Fibroblast of villous mesenchyme (primary cell): ENCODE data around the gene ADGRL2. TPM values are rescaled to one million over a fixed set of nuclear protein-coding genes. Genes with fewer than 3 reads are reported as not detected.

Experiments
- DNase-seq: peaks from one replicate; pipeline ENCODE4 v3.0.0-alpha.2; 2010; ENCODE audit warnings: low read depth
- H3K4me3 ChIP-seq: 2 replicates; pipeline ENCODE4 v1.5.1; 2011; ENCODE audit warnings: low read depth, mild to moderate bottlenecking, low read length
- CTCF ChIP-seq: IDR thresholded peaks from 2 replicates; pipeline ENCODE4 v1.5.1; 2012; ENCODE audit warnings: low read depth, mild to moderate bottlenecking, low read length; ENCODE audit not compliant: insufficient read depth
- total RNA-seq: library from RNA; depleted of rRNA; stranded (reverse); fragments of >200 nt; gene quantifications from 2 replicates; pipeline ENCODE4 v1.2.3, GENCODE V29; 2012

ADGRL2 gene
- total RNA-seq, 1 donor = 15.1 TPM

DNA sequence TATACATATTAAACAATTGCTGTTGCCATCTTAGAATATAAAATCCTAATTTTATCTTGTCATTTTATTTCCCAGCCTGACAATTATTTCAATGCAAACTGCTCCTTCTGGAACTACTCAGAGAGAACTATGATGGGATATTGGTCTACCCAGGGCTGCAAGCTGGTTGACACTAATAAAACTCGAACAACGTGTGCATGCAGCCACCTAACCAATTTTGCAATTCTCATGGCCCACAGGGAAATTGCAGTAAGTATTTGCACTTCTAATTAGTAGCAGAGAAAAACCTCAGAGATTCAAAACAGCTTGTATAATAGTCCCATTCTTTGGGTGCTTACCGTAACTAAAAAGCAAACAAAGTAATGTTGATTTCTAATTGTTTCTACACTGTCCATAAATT, 167.2 kb downstream of the ADGRL2 start:
- H3K4me3 ChIP-seq = no peak overlapping the region
- no peak for TF ChIP-seq CTCF
- no peak for DNase-seq

GRCh38 chr1:81970416-81970815, 169.7 kb downstream of the ADGRL2 start:
- DNase-seq = no peak
- no peak for TF ChIP-seq CTCF
- H3K4me3 ChIP-seq = no peak overlapping the region

GRCh38 chr1:81974222-81974841, 173.6 kb downstream of the ADGRL2 start:
- no peak for DNase-seq
- no peak for TF ChIP-seq CTCF
- no peak overlapping the region for H3K4me3 ChIP-seq

GRCh38 chr1:81974883-81975555, 174.3 kb downstream of the ADGRL2 start:
- TF ChIP-seq CTCF = no peak
- H3K4me3 ChIP-seq = no peak overlapping the region
- no peak for DNase-seq

GRCh38 chr1:81976539-81976938, 175.8 kb downstream of the ADGRL2 start:
- no peak for DNase-seq
- no peak for TF ChIP-seq CTCF
- H3K4me3 ChIP-seq = no peak overlapping the region

GRCh38 chr1:81978945-81979344, 178.2 kb downstream of the ADGRL2 start:
- DNase-seq = no peak
- no peak for TF ChIP-seq CTCF
- H3K4me3 ChIP-seq = no peak overlapping the region

DNA sequence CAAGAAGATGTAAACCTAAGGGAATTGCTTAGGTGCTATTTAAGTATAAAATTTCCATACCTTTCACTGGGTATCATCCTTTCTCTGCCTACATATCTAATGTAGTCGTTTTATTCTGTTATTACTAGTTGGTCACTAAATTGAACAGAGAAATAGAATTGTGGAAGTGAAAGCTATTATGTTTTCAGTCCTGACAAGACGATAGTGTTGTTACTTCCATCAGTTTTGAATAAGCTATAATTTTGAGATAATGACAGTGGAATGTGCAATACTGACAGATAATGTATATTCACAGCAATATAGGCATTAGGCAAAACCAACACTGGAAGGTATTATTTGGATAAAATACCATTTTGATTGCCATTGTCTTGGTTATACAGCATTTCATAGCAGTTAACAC, 181.8 kb downstream of the ADGRL2 start:
- H3K4me3 ChIP-seq = no peak overlapping the region
- no peak for DNase-seq
- TF ChIP-seq CTCF = no peak
